Measurements from ENCODE around the gene TINCR.
"Not testable (repeated sequence)": the region's sequence is repeated elsewhere in the genome, so short reads cannot be mapped to it uniquely, and the experiment has no call there.

The TINCR gene

DNA sequence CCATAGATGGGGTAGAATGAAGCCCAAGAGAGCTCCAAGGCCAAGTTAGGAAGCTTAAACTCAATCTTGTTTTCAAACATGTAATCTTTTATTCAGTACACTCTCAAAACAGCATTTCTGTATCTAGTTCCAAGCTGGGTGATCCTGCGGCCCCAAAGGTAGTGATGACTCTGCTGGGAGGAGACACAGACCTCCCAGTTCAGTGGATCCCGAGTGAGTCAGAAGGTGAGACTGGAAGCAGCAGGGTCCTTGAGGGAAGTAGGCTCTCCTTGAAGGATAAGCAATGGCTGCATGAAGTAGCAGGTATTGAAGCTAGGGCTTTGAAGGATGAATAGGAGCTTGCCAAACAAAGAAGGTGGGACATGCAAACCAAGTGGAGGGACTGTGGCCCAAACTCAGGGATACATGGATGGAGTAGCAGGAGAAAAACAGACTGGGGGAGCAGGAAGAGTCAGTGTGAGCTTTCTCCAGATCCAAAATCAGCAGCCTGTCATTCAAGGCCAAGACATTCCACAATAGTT, 9.6 kb downstream of the TINCR start:
- no peak for DNase-seq

- no peak for DNase-seq
Observed at GRCh38 chr19:5557691-5558090, 10.1 kb downstream of the TINCR start.

- no peak for DNase-seq
Observed at GRCh38 chr19:5554828-5555227, 12.9 kb downstream of the TINCR start.

DNA sequence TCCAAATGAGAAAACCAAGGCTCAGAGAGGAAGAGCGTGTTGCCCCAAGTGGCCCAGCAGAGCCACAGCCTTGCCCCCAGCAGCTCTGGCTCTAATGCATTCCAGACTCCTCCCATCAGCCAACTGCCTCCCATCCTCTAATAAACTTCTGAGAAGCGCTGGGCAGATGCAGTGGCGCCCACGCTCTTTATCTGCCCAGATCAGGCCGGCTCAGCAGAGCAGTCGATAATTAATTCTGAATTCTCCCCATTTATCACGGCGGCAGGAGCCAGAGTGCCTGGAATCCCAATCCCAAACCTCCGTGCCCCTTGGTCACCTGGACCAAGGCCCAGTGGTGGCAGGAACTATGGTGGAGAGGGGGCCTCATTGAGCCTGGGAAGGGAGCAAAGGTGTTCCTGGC, 13.9 kb downstream of the TINCR start:
- DNase-seq, result no peak

DNA sequence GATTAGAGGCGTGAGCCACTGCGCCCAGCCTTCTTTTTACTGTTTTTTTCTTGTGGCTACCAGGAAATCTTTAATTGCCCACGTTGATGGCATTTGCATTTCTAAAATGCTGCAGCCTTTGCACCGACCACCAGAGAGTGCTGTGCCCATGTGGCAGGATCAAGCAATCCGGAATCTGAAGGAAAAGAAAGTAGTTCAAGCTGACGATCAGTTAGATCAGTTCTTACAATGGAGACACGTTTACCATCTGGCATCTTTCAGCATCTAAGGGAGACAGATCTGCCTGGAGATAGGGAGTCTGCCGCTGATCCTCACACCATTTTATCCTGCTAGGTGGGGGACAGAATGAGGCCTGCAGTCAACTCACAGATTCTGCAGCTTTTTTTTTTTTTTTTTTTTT, 19.9 kb downstream of the TINCR start:
- peak in 2 of 3 donors; percentile 49 to 52 for DNase-seq

DNA sequence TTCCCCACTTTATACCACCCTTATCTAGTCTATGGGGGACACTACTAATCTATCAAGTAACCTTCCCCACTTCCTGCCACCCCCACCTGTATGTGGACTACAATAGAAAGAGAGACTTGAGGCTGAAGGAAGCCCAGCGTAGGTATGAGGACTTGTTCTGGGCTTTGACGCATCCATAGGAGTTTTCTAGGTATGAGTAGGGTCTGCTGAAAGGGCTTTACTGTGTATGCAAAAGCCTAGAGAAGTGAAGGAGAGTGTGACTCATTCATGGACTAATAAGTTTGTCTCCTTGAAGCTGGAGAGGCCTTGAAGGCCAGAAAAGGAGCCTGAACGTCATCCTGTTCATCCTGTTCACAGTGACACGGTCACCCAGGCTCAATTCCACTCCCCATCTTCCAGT, 21.8 kb downstream of the TINCR start:
- no peak for DNase-seq

DNA sequence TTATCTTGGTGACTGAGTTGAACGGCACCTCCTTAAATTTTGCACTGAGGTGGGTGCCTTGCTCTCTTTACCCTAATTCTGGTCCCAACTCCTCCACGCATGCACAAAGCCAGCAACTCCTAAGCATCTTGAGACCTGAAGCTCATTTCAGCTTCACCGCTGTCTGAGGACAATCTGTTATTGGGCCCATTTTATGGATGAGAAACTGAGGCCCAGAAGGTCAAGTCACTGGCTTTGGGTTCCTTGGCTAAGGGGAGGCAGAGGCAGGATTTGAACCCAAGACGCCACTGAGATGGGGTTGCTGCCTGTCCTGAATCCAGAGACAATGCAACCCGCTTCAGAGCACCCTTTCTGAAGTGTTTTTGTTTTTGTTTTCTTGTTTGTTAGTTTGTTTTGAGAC, 22.7 kb downstream of the TINCR start:
- no peak for DNase-seq

GRCh38 chr19:5542665-5543064, 25.1 kb downstream of the TINCR start:
- DNase-seq, result no peak

DNA sequence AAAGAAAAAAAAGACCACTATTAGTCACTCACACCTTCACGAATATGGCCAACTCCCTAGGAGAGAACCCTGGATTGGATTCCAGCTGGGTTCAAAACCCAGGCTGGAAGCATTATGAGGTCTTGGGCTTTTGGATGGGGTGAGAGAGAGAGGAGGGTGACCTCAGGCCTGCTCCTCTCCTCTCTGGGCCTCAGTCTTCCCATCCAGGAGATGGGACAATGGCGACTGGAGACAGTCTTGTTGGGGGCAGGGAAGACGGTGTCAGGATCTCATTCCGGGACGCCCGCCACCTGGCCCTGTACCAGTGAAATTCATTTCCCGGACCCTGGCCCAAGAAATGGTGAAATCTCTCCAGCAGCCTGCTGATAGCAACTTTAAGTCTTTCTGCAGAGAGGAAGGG, 26.3 kb downstream of the TINCR start:
- DNase-seq, result no peak

GRCh38 chr19:5540208-5540607, 27.5 kb downstream of the TINCR start:
- no peak for DNase-seq

- DNase-seq, result no peak
Observed at GRCh38 chr19:5537870-5538269, 29.9 kb downstream of the TINCR start.

GRCh38 chr19:5536982-5537579, 30.7 kb downstream of the TINCR start:
- DNase-seq, result not testable (repeated sequence)

DNA sequence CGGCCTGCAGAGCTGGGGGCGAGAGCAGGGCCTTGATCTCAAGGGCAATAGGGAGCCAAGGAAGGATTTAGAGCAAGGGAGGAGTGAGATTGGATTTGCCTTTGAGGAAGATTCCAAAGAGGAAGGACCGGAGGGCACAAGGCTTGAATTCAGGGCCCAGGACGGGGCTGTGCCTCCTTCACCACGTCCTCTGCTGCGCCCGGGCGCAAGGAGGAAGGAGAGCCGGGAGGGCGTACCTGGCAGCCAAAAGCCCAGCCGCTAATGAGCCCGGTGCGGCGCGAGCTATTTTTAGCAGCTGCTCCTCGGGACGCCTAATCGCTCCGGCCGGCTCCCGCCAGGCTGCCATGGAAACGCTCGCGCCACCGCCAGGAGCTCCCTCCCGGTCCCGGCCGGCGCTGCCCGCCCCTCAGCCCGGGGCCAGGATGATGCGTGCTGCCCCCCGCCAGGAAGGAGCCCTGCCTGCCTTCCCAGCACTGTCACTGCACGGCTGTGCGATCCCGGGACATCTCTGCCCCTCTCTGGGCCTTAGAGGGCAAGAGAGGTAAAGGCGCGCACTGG, 31.3 kb downstream of the TINCR start:
- no peak for DNase-seq

- peak in 1 of 3 donors; percentile 4 for DNase-seq
Observed at GRCh38 chr19:5534787-5535586, 32.8 kb downstream of the TINCR start.

DNA sequence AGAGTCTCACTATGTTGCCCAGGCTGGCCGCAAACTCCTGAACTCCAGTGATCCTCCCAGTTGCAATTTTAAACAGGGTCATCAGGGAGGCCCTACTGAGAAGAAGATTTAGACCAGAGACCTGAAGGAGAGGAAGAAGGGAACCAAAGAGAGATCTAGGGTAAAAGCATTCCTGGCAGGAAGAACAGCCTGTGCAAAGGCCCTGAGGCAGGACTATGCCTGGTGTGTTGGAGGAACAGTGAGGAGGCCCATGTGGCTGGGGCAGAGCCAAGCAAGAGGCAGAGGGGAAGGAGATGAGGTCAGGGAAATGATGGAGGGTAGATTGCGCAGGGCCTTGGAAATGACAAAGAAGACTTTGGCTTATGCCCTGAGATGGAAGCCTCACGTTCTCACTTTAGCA, 34.5 kb downstream of the TINCR start:
- DNase-seq, result no peak

DNA sequence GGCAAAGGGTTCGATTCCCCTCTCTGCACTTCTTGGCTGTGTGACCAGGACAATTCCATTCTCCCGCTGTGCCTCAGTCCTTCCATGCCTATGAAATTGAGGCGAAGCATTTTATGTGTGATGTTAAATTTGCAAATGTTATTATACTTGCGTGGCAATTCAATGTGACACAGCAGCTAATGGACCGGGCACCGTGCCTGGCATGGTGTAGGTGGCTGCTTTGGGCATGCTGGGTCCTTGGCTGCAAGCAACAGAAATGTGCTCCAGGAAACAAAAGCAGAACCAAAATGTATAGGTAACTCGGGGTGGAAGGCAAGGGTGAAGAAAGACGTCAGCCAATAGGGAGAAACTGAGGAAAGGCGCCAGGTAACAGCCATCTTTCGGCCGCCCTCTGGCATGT, 37.1 kb downstream of the TINCR start:
- DNase-seq, result no peak

DNA sequence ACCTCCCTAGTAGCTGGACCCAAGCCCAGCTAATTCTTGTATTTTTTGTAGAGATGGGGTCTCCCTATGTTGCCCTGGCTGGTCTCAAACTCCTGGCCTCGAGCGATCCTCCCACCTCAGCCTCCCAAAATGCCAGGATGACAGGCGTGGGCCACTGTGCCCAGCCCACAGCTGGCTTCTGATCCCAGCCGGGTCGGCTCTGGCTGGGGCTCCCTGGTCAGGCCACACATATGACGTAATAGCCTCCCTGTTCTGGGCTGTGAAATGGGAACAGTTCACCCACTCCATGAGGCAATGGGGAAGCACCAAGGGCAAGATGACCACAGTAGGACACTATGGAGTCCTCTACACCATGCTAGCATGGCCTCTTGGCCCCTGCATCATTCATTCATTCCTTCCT, 41.1 kb downstream of the TINCR start:
- DNase-seq, result peak in 1 of 3 donors; percentile 4

- no peak for DNase-seq
Observed at GRCh38 chr19:5524081-5524480, 43.7 kb downstream of the TINCR start.

DNA sequence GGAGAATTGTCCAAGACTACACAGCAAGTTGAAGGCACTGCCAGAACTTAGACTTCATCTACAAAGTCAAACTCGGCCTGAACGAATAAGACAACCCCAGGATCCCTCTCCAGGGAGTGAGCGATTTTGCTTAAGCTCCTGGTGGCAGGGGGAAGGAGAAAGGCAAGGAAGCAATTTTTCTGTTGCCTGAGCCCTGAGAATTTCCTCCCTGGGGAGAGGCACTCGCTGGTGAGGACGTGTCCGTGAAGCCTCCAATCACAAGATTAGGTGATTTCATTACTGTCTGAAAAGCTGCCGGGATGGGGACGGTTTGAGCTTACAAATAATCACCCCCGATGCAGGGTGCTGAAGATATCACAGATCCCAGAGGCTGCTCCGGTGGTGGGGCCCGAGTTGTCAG, 45.6 kb downstream of the TINCR start:
- DNase-seq, result no peak

DNA sequence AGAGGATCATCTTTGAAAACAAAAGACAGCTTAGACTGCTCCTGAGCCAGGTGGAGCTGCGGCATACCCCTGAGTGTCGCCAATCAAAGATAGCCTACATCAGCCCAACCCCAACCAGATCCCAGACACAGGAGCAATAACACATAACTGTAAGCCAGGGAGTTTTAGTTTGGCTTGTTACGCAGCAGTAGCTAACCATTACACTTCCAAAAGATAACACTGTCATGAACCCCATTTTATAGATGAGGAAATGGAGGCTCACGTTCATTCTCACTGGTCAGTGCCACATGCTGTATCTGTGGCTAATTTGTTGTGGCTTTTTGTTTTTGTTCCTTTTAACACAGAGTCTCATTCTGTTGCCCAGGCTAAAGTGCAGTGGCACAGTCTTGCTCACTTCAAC, 47.3 kb downstream of the TINCR start:
- DNase-seq, result no peak

- no peak for DNase-seq
Observed at GRCh38 chr19:5519076-5519475, 48.7 kb downstream of the TINCR start.

- no peak for DNase-seq
Observed at GRCh38 chr19:5515737-5516136, 52.0 kb downstream of the TINCR start.

- DNase-seq, result no peak
Observed at GRCh38 chr19:5514001-5514400, 53.8 kb downstream of the TINCR start.

DNA sequence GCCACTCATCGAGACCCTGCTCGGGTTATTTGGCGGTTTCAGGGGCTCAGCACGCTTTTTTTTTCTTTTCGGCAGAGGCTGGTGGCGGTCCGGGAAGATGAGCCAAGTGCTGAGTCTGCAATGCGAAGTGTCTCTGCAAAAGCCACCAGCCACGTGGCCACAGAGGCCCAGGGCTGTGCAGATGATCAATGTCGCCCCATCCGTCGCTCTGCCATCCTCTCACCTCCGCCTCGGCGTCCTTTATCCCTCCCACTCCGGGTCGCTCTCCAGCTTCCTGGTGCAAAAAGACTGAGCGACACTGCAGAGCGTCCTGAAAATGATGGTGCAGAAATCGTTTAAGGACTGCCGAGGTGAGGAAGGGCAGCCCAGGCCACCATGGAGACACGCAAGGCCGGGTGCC, 55.0 kb downstream of the TINCR start:
- no peak for DNase-seq
